A549 (cell line): ENCODE data around the gene MYRF. TPM values are rescaled to one million over a fixed set of nuclear protein-coding genes. Genes with fewer than 3 reads are reported as not detected.

Source experiments
- ATAC-seq, 2 experiments: fragments of 200-7000 bp in 1 of 2; fragments of >200 bp in 1 of 2; cut with Nextera tagmentation in 1 of 2; cut with Tn5 transposase in 1 of 2; 3 replicates each; pipeline versions ENCODE4 v1.8.0 to v1.9.1; 2018 to 2020; ENCODE audit warnings: mild to moderate bottlenecking in 1 of 2, moderate library complexity in 1 of 2
- CTCF ChIA-PET: fragments of 300-600 bp; sonication (Branson Sonifier 250); formaldehyde crosslinking; extraction: SDS; loops from one replicate; lab custom pipeline; 2021; ENCODE audit warnings: antibody characterized with exemption, inconsistent platforms; lab: Yijun Ruan, JAX
- POLR2A ChIA-PET: fragments of 350-600 bp; formaldehyde crosslinking; extraction: SDS; loops from one replicate; lab custom pipeline; 2021; ENCODE audit warnings: antibody characterized with exemption, inconsistent platforms; lab: Yijun Ruan, JAX
- DNase-seq, 2 experiments: peaks; one replicate each; pipeline versions ENCODE4 v3.0.0 to v3.0.0-alpha.2; 2011 to 2016; ENCODE audit warnings: low read depth in 1 of 2, low spot score in 1 of 2
- FAIRE-seq: peaks from 2 replicates; lab custom pipeline; 2011; peaks lifted over from hg19 to GRCh38; lab: Jason Lieb, UNC
- H3K27ac ChIP-seq, 2 experiments: fragments of >200 bp; sonication (Bioruptor Twin); formaldehyde crosslinking; 3 replicates each; pipeline ENCODE4 v1.5.1; 2016 to 2017
- H3K4me1 ChIP-seq: fragments of >200 bp; sonication (Bioruptor Twin); formaldehyde crosslinking; 3 replicates; pipeline ENCODE4 v1.6.1; 2016
- H3K4me2 ChIP-seq: fragments of >200 bp; sonication (Bioruptor Twin); formaldehyde crosslinking; 3 replicates; pipeline ENCODE4 v1.6.1; 2016
- H3K4me3 ChIP-seq: fragments of >200 bp; sonication (Bioruptor Twin); formaldehyde crosslinking; 3 replicates; pipeline ENCODE4 v1.5.1; 2016
- H3K9me3 ChIP-seq: fragments of >200 bp; sonication (Bioruptor Twin); formaldehyde crosslinking; 3 replicates; pipeline ENCODE4 v1.6.1; 2016
- CBX8 ChIP-seq: fragments of 200-600 bp; sonication (generic); IDR thresholded peaks from 2 replicates; pipeline ENCODE4 v1.6.1; 2016
- EHF ChIP-seq: fragments of 250-450 bp; sonication (Bioruptor Pico); IDR thresholded peaks from 2 replicates; pipeline ENCODE4 v1.5.0; 2020; ENCODE audit warnings: mild to moderate bottlenecking
- FOSB ChIP-seq: fragments of 250-450 bp; sonication (Bioruptor Pico); IDR thresholded peaks from 2 replicates; pipeline ENCODE4 v1.5.0; 2020; ENCODE audit warnings: mild to moderate bottlenecking, moderate library complexity
- FOXS1 ChIP-seq: fragments of 250-450 bp; sonication (Bioruptor Pico); IDR thresholded peaks from 2 replicates; pipeline ENCODE4 v1.5.0; 2020; ENCODE audit warnings: mild to moderate bottlenecking, moderate library complexity
- HEYL ChIP-seq: fragments of 250-450 bp; sonication (Bioruptor Pico); IDR thresholded peaks from 2 replicates; pipeline ENCODE4 v1.8.0; 2021; ENCODE audit warnings: mild to moderate bottlenecking, moderate library complexity
- HOXB13 ChIP-seq: fragments of 250-450 bp; sonication (Bioruptor Pico); IDR thresholded peaks from 2 replicates; pipeline ENCODE4 v1.5.0; 2020; ENCODE audit warnings: low read depth, mild to moderate bottlenecking, moderate library complexity
- HOXB5 ChIP-seq: fragments of 250-450 bp; sonication (Bioruptor Pico); IDR thresholded peaks from 2 replicates; pipeline ENCODE4 v1.5.0; 2020; ENCODE audit warnings: mild to moderate bottlenecking, moderate library complexity
- KDM1A ChIP-seq: fragments of 200-600 bp; sonication (generic); IDR thresholded peaks from 2 replicates; pipeline ENCODE4 v1.6.1; 2016; ENCODE audit warnings: low read depth, mild to moderate bottlenecking
- KDM5A ChIP-seq: fragments of 200-600 bp; sonication (generic); IDR thresholded peaks from 2 replicates; pipeline ENCODE4 v1.6.1; 2016; ENCODE audit warnings: antibody characterized with exemption, mild to moderate bottlenecking
- MAFK ChIP-seq: fragments of 450-650 bp; IDR thresholded peaks from 2 replicates; pipeline ENCODE4 v1.6.1; 2014; ENCODE audit not compliant: partially characterized antibody
- MAZ ChIP-seq: fragments of 150-350 bp; IDR thresholded peaks from 2 replicates; pipeline ENCODE4 v1.6.1; 2014; ENCODE audit warnings: antibody characterized with exemption, low read depth, low read length, borderline replicate concordance
- MYC ChIP-seq: IDR thresholded peaks from 2 replicates; pipeline ENCODE4 v1.6.1; 2012; ENCODE audit warnings: mild to moderate bottlenecking, inconsistent platforms, low read length, improper control_type of control experiment, borderline replicate concordance
- POLR2AphosphoS2 ChIP-seq: conservative IDR thresholded peaks from 2 replicates; pipeline ENCODE4 v1.6.1; 2012; ENCODE audit warnings: low read length, improper control_type of control experiment, inconsistent platforms
- RARB ChIP-seq: fragments of 250-450 bp; sonication (Bioruptor Pico); IDR thresholded peaks from 2 replicates; pipeline ENCODE4 v1.8.0; 2021; ENCODE audit warnings: mild to moderate bottlenecking, moderate library complexity
- RFX5 ChIP-seq: fragments of 450-650 bp; IDR thresholded peaks from 2 replicates; pipeline ENCODE4 v1.7.1; 2014; ENCODE audit warnings: antibody characterized with exemption, mild to moderate bottlenecking, moderate library complexity
- TP53 ChIP-seq: fragments of 250-450 bp; sonication (Bioruptor Pico); IDR thresholded peaks from 2 replicates; pipeline ENCODE4 v1.5.0; 2021; ENCODE audit warnings: mild to moderate bottlenecking, moderate library complexity
- ZFP36 ChIP-seq: fragments of 450-650 bp; IDR thresholded peaks from 2 replicates; pipeline ENCODE4 v1.6.1; 2014; ENCODE audit warnings: borderline replicate concordance; ENCODE audit not compliant: partially characterized antibody
- ZSCAN20 ChIP-seq: fragments of 250-450 bp; sonication (Bioruptor Pico); IDR thresholded peaks from 2 replicates; pipeline ENCODE4 v1.8.0; 2022; ENCODE audit warnings: mild to moderate bottlenecking, moderate library complexity
- WGBS: methylation state at CpG from one replicate; pipeline ENCODE4 v1.1.6; 2017; ENCODE audit errors: missing lambda C conversion rate; 5-methylcytosine and 5-hydroxymethylcytosine counted together
- polyA plus RNA-seq, 4 experiments: library from polyadenylated mRNA; depleted of rRNA in 3 of 4; stranded (reverse); fragments of >200 nt; fragmentation: RNase III in 1 of 4; extraction: RNeasy Plus Mini Kit Qiagen cat#74134 plus additional on column Dnase treatment in 1 of 4; gene quantifications; 2 replicates in 3 of 4; 3 replicates in 1 of 4; pipeline ENCODE4 v1.2.3, GENCODE V29; 2011 to 2017
- TF ChIP-seq, protein P1 (sequence below): fragments of 250-450 bp; sonication (Bioruptor Pico); IDR thresholded peaks from 2 replicates; pipeline ENCODE4 v1.5.0; 2021; ENCODE audit warnings: mild to moderate bottlenecking, moderate library complexity, borderline replicate concordance
- TF ChIP-seq, protein P2 (sequence below): IDR thresholded peaks from 2 replicates; pipeline ENCODE4 v1.6.1; 2012
- TF ChIP-seq, protein P3 (sequence below): fragments of 450-650 bp; IDR thresholded peaks from 2 replicates; pipeline ENCODE4 v1.6.1; 2014; ENCODE audit warnings: antibody characterized with exemption
- TF ChIP-seq, protein P4 (sequence below): fragments of 150-350 bp; IDR thresholded peaks from 2 replicates; pipeline ENCODE4 v1.6.1; 2014; ENCODE audit warnings: low read depth, mild to moderate bottlenecking, low read length

The MYRF gene
- polyA plus RNA-seq, 2 of the 4 experiments (the other 2 are of a cell fraction), result 14.7 to 22.3 TPM

DNA sequence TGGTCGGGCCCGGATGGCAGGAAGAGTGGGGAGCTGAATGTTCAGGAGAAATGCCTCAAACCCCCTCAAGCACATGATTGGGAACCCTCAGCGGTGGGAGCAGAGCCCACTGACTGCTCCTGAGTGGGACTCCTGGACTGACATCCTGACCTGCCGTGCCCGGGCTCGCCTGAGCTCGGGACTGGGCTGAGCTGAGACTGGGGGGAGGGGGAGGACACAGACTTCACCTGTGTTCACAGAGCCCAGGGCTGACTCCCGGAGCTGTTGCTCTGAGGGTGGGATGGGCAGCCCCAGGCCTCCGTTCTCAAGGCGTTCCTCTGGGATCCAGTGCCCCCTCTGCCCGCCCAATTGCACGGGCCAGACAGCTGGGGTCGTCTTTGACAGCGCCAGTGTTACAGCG lies 47.6 kb upstream of the MYRF start:
- no peaks in the 10 kb centered on the region for H3K9me3 ChIP-seq
- H3K4me2 ChIP-seq, result no peak overlapping the region
- POLR2A ChIA-PET, result no interaction called here

DNA sequence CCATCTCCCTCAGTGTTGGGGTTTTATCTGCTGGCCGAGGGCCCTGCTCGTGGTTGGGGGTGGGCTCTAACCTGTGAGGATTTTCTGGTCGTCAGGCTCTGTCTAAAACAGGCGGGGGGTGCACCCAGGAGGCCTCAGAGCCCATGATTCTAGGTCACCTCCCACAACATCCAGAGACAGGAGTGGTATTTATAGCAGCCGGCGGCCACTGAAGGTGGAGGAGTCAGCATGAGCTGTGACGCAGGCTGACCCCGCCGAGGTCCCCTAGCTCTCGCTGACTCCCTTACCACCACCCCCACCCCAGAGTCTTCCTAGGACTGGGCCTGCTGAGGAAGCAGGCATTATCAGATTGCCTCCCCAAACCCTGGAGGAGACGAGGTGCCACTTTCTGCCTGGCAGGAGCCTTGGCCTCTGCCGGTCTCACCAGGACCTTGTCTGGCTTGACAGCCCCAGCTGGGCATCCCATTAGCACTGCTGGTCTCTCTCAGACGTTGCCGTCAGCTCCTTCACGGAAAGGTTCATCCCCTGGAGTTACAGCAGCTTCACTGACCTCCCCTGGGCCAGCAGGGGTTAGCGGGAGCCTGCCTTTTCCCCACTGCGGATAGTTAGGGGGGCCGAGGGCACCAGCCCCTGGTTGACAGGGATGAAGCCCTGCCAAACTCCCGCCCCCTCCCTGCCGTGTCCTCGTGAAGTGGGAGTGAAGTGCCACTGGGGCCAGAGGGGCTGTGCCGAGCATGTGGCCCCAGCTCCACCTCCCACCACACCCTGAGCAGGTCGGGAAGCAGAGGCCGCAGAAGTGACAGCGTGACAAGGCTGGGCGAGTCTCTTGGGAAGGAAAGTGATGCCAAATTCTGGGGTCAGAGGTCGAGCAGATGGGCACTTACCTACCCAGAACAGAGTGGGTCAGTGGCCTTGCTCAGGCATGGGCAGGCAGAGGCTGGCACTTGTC lies 45.7 kb upstream of the MYRF start:
- POLR2A ChIA-PET, result no interaction called here
- no peak overlapping the region for H3K4me2 ChIP-seq

More for the DNA sequence above, 47.6 kb upstream of the MYRF start:
- TF ChIP-seq EHF (CRISPR knock-in tag) (no peak), ZSCAN20 (no peak), FOXS1 (CRISPR knock-in tag) (no peak), MAFK (no peak), HOXB5 (CRISPR knock-in tag) (no peak), TP53 (no peak), KDM5A (no peak), ZFP36 (no peak), RARB (no peak), FOSB (CRISPR knock-in tag) (no peak), MYC (no peak), MAZ (no peak), HOXB13 (CRISPR knock-in tag) (no peak), KDM1A (no peak), RFX5 (no peak)
- TF ChIP-seq, protein P1, sequence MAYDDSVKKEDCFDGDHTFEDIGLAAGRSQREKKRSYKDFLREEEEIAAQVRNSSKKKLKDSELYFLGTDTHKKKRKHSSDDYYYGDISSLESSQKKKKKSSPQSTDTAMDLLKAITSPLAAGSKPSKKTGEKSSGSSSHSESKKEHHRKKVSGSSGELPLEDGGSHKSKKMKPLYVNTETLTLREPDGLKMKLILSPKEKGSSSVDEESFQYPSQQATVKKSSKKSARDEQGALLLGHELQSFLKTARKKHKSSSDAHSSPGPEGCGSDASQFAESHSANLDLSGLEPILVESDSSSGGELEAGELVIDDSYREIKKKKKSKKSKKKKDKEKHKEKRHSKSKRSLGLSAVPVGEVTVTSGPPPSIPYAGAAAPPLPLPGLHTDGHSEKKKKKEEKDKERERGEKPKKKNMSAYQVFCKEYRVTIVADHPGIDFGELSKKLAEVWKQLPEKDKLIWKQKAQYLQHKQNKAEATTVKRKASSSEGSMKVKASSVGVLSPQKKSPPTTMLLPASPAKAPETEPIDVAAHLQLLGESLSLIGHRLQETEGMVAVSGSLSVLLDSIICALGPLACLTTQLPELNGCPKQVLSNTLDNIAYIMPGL (CRISPR knock-in tag), result no peak
- TF ChIP-seq, protein P2, sequence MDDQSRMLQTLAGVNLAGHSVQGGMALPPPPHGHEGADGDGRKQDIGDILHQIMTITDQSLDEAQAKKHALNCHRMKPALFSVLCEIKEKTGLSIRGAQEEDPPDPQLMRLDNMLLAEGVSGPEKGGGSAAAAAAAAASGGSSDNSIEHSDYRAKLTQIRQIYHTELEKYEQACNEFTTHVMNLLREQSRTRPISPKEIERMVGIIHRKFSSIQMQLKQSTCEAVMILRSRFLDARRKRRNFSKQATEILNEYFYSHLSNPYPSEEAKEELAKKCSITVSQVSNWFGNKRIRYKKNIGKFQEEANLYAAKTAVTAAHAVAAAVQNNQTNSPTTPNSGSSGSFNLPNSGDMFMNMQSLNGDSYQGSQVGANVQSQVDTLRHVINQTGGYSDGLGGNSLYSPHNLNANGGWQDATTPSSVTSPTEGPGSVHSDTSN, result no peak
- TF ChIP-seq, all 56 proteins: peak for 0
- H3K4me1 ChIP-seq, result peaks cover 21% of the 10 kb centered on the region
- no peak for FAIRE-seq
- WGBS, result 86% methylated on average over 14 of the region's 15 CpGs
- H3K4me3 ChIP-seq, result no peak overlapping the region
- no peak for DNase-seq
- CTCF ChIA-PET, result interaction anchor here (1.2 to 2.4 kb wide), 2 partner anchors 23 to 29 kb away, joined by 3 to 11 read pairs; no protein-coding TSS in a partner anchor
- no peak overlapping the region for H3K27ac ChIP-seq
- ATAC-seq, result no peak

More for the DNA sequence above, 45.7 kb upstream of the MYRF start:
- no peak for FAIRE-seq
- no peak for TF ChIP-seq RARB
- no peak for TF ChIP-seq POLR2AphosphoS2
- no peak for TF ChIP-seq MAZ
- no peak for TF ChIP-seq ZFP36
- TF ChIP-seq KDM1A, result no peak
- no peak for TF ChIP-seq FOSB (CRISPR knock-in tag)
- no peak for TF ChIP-seq HEYL (CRISPR knock-in tag)
- TF ChIP-seq, protein P3, sequence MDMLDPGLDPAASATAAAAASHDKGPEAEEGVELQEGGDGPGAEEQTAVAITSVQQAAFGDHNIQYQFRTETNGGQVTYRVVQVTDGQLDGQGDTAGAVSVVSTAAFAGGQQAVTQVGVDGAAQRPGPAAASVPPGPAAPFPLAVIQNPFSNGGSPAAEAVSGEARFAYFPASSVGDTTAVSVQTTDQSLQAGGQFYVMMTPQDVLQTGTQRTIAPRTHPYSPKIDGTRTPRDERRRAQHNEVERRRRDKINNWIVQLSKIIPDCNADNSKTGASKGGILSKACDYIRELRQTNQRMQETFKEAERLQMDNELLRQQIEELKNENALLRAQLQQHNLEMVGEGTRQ, result no peak
- TF ChIP-seq, protein P4, sequence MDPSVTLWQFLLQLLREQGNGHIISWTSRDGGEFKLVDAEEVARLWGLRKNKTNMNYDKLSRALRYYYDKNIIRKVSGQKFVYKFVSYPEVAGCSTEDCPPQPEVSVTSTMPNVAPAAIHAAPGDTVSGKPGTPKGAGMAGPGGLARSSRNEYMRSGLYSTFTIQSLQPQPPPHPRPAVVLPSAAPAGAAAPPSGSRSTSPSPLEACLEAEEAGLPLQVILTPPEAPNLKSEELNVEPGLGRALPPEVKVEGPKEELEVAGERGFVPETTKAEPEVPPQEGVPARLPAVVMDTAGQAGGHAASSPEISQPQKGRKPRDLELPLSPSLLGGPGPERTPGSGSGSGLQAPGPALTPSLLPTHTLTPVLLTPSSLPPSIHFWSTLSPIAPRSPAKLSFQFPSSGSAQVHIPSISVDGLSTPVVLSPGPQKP, result no peak
- TF ChIP-seq FOXS1 (CRISPR knock-in tag), result no peak
- TF ChIP-seq ZSCAN20, result no peak
- no peak for TF ChIP-seq CBX8
- no peak for TF ChIP-seq MYC
- no peak for TF ChIP-seq HOXB13 (CRISPR knock-in tag)
- TF ChIP-seq, all 56 proteins: peak for 0
- Histone ChIP-seq H3K4me1 (peaks cover 2% of the 10 kb centered on the region), H3K9me3 (no peaks in the 10 kb centered on the region), H3K27ac (no peak overlapping the region), H3K4me3 (no peak overlapping the region)
- no peak for ATAC-seq
- WGBS, result 89% methylated on average over 23 of the region's 27 CpGs
- CTCF ChIA-PET, result interaction anchor here (0.8 to 1.5 kb wide), 4 partner anchors 20 to 27 kb away, joined by 3 to 5 read pairs (median 4); no protein-coding TSS in a partner anchor
- DNase-seq, result no peak
